Keratinocyte (primary cell): ENCODE results near the gene SDF2. TPM values are rescaled to one million over a fixed set of nuclear protein-coding genes. Genes with fewer than 3 reads are reported as not detected.

Experiments
- DNase-seq: peaks from one replicate; pipeline ENCODE4 v3.0.0-alpha.2; 2011; ENCODE audit warnings: low read depth, missing footprints, low spot score
- FAIRE-seq: peaks from 2 replicates; lab custom pipeline; 2011; peaks lifted over from hg19 to GRCh38; lab: Jason Lieb, UNC
- H2AFZ ChIP-seq: 2 replicates; pipeline ENCODE4 v1.6.0; 2012; ENCODE audit warnings: low read length, control low read depth, inconsistent platforms; ENCODE audit not compliant: control insufficient read depth
- H3K27ac ChIP-seq: 2 replicates; pipeline ENCODE4 v1.5.1; 2011; ENCODE audit warnings: low read length; ENCODE audit not compliant: control insufficient read depth, insufficient read depth
- H3K27me3 ChIP-seq: 3 replicates; pipeline ENCODE4 v1.6.0; 2011; ENCODE audit warnings: low read length; ENCODE audit not compliant: control insufficient read depth, insufficient read depth; ENCODE audit errors: extremely low read depth
- H3K36me3 ChIP-seq, 2 experiments: 2 replicates in 1 of 2; 3 replicates in 1 of 2; pipeline ENCODE4 v1.5.1; 2011; ENCODE audit warnings: low read length in 2 of 2, mild to moderate bottlenecking in 1 of 2; ENCODE audit not compliant: control insufficient read depth in 2 of 2, insufficient read depth in 2 of 2; ENCODE audit errors: extremely low read depth in 1 of 2
- H3K4me1 ChIP-seq: 3 replicates; pipeline ENCODE4 v1.5.1; 2011; ENCODE audit warnings: low read length; ENCODE audit not compliant: control insufficient read depth, insufficient read depth; ENCODE audit errors: extremely low read depth
- H3K4me2 ChIP-seq: 3 replicates; pipeline ENCODE4 v1.6.0; 2011; ENCODE audit warnings: low read depth, low read length; ENCODE audit not compliant: control insufficient read depth, insufficient read depth; ENCODE audit errors: extremely low read depth
- H3K4me3 ChIP-seq, 3 experiments: fragments of 200-600 bp in 1 of 3; sonication (generic) in 1 of 3; 2 replicates in 2 of 3; 3 replicates in 1 of 3; pipeline ENCODE4 v1.5.1; 2011 to 2016; ENCODE audit warnings: low read length in 3 of 3, mild to moderate bottlenecking in 3 of 3, control low read depth in 2 of 3, inconsistent platforms in 1 of 3, low read depth in 1 of 3, mixed read lengths in 1 of 3, mixed run types in 1 of 3, moderate library complexity in 1 of 3; ENCODE audit not compliant: control insufficient read depth in 2 of 3, insufficient read depth in 2 of 3; ENCODE audit errors: extremely low read depth in 1 of 3
- H3K79me2 ChIP-seq: 2 replicates; pipeline ENCODE4 v1.6.0; 2012; ENCODE audit warnings: low read length; ENCODE audit not compliant: control insufficient read depth, insufficient read depth
- H3K9ac ChIP-seq: 3 replicates; pipeline ENCODE4 v1.6.0; 2011; ENCODE audit warnings: low read length; ENCODE audit not compliant: control insufficient read depth, insufficient read depth; ENCODE audit errors: extremely low read depth
- H3K9me1 ChIP-seq: 3 replicates; pipeline ENCODE4 v1.6.0; 2011; ENCODE audit warnings: low read length; ENCODE audit not compliant: control insufficient read depth, insufficient read depth; ENCODE audit errors: extremely low read depth
- H3K9me3 ChIP-seq: 2 replicates; pipeline ENCODE4 v1.5.1; 2012; ENCODE audit warnings: low read depth, low read length; ENCODE audit not compliant: control insufficient read depth
- H4K20me1 ChIP-seq: 3 replicates; pipeline ENCODE4 v1.6.0; 2011; ENCODE audit warnings: low read length; ENCODE audit not compliant: control insufficient read depth, insufficient read depth; ENCODE audit errors: extremely low read depth
- EZH2 ChIP-seq: IDR thresholded peaks from one replicate; pipeline ENCODE4 v1.6.1; 2012; ENCODE audit warnings: inconsistent platforms, mild to moderate bottlenecking, low read length, moderate library complexity
- dilution Hi-C: fragments of 300-500 bp; cut with MboI; formaldehyde crosslinking; loops from one replicate; pipeline ENCODE4 v1.7.0; 2020; ENCODE audit warnings: low sequenced_read_pairs; ENCODE audit not compliant: extremely low pct_ligation_motif_present
- polyA plus RNA-seq, 5 experiments: library from polyadenylated mRNA; depleted of rRNA in 3 of 5; stranded (reverse) in 3 of 5; stranded (forward) in 1 of 5; unstranded in 1 of 5; fragments of >200 nt; gene quantifications; 1 replicate in 1 of 5; 2 replicates in 3 of 5; 3 replicates in 1 of 5; pipeline versions ENCODE4 v1.2.1 to v1.2.3, GENCODE V29; 2011 to 2012; ENCODE audit warnings: missing spikeins in 2 of 5, low read depth in 1 of 5, low replicate concordance in 1 of 5
- TF ChIP-seq, protein P1 (sequence below), 3 experiments: IDR thresholded peaks in 1 of 3; conservative IDR thresholded peaks in 1 of 3; optimal IDR thresholded peaks in 1 of 3; 2 replicates in 2 of 3; 3 replicates in 1 of 3; pipeline versions ENCODE3 to v1.5.1; 2011; ENCODE audit warnings: low read length in 3 of 3, mild to moderate bottlenecking in 3 of 3, moderate library complexity in 2 of 3, control low read depth in 1 of 3, inconsistent platforms in 1 of 3; ENCODE audit not compliant: insufficient read depth in 2 of 3; ENCODE audit errors: extremely low read depth in 1 of 3

SDF2 gene
- polyA plus RNA-seq, 1 donor (not counting 4 experiments of a cell fraction or from before 2014, with no cell fraction given) = 61.5 TPM

DNA sequence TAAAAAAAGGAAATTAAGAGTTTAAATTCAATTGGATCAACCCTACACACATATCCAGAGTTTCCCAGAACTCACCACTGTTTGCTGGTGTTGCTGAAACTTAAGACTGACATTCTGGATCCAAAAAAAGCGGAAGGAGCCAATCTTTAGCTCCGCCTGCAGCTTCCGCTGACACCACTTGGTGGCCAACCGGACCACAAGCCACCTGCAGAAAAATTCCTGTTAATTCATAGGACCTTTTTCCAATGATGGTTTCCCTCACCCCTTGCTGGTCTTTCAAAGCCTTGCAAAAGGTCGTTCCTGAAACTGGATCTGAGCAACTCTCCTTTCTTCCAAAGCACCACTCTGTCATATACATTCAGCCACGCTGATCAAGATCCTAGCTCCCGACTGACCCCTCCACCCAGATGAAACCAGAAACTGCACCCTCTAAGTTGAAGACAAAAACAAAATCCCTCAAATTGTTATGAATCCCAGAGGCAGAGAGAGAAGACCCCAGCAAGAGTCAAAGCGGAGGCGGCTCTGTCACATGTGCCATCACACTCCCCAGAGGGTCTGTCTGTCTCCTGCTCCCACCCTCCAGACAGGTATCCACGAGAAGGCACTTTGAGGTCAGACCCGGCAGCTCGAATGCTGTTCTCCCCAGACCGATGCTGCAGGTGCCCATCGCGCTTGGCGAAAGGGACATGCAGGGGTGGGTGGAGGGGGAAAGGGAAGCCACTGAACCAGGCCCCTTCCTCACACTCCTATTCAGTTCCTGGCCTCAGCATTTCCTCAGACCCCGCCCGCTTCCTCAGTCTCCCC lies 17.5 kb downstream of the SDF2 start:
- FAIRE-seq (no peak), DNase-seq (no peak)
- Histone ChIP-seq H3K79me2 (peaks cover 19% of the 10 kb centered on the region), H3K4me1 (peaks cover 20% of the 10 kb centered on the region), H3K4me3 (peak overlapping the region; percentile 65 to 78 (median 69)), H3K9ac (peak overlapping the region; percentile 90), H4K20me1 (no peaks in the 10 kb centered on the region), H3K36me3 (peaks cover 32 to 34% of the 10 kb centered on the region in 2 experiments), H3K27ac (peak overlapping the region; percentile 3), H2AFZ (peak overlapping the region; percentile 19), H3K9me3 (no peaks in the 10 kb centered on the region), H3K4me2 (peak overlapping the region; percentile 70), H3K9me1 (no peaks in the 10 kb centered on the region), H3K27me3 (no peaks in the 10 kb centered on the region)
- TF ChIP-seq, protein P1, sequence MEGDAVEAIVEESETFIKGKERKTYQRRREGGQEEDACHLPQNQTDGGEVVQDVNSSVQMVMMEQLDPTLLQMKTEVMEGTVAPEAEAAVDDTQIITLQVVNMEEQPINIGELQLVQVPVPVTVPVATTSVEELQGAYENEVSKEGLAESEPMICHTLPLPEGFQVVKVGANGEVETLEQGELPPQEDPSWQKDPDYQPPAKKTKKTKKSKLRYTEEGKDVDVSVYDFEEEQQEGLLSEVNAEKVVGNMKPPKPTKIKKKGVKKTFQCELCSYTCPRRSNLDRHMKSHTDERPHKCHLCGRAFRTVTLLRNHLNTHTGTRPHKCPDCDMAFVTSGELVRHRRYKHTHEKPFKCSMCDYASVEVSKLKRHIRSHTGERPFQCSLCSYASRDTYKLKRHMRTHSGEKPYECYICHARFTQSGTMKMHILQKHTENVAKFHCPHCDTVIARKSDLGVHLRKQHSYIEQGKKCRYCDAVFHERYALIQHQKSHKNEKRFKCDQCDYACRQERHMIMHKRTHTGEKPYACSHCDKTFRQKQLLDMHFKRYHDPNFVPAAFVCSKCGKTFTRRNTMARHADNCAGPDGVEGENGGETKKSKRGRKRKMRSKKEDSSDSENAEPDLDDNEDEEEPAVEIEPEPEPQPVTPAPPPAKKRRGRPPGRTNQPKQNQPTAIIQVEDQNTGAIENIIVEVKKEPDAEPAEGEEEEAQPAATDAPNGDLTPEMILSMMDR (optimal IDR thresholded peaks at IDR 0.05 in 1 of 3, IDR thresholded peaks at IDR 0.05 in 1 of 3, conservative IDR thresholded peaks at IDR 0.05 in 1 of 3; ENCODE audit: extremely low read depth in 1 of 3, insufficient read depth in 2 of 3, low read length in 3 of 3) = peak; percentile 36 to 68 (median 64)
- no peak for TF ChIP-seq EZH2
- dilution Hi-C loops = no loop called here

GRCh38 chr17:28641579-28641978 lies 20.1 kb downstream of the SDF2 start:
- Histone ChIP-seq H2AFZ (no peak overlapping the region), H3K36me3 (peaks cover 46 to 47% of the 10 kb centered on the region in 2 experiments), H3K9ac (no peak overlapping the region), H3K9me3 (no peaks in the 10 kb centered on the region), H3K4me3 (no peak overlapping the region), H3K27me3 (no peaks in the 10 kb centered on the region), H3K4me1 (peaks cover 19% of the 10 kb centered on the region), H3K9me1 (no peaks in the 10 kb centered on the region), H3K27ac (no peak overlapping the region), H3K79me2 (peaks cover 23% of the 10 kb centered on the region), H3K4me2 (no peak overlapping the region), H4K20me1 (no peaks in the 10 kb centered on the region)
- no peak for TF ChIP-seq EZH2
- dilution Hi-C loops = no loop called here
- DNase-seq (no peak), FAIRE-seq (no peak)
